Left lobe of liver (tissue), 2 donors: Measurements from ENCODE around the gene ZNF200. TPM values are rescaled to one million over a fixed set of nuclear protein-coding genes. Genes with fewer than 3 reads are reported as not detected.
"Not testable (repeated sequence)": the region's sequence is repeated elsewhere in the genome, so short reads cannot be mapped to it uniquely, and the experiment has no call there.

Experiments
- ATAC-seq: fragments of 200-7000 bp; cut with Tn5 transposase; one replicate; pipeline ENCODE4 v1.9.1; 2020; ENCODE audit warnings: mild to moderate bottlenecking, moderate library complexity
- DNase-seq: peaks from one replicate; pipeline ENCODE4 v3.0.0-alpha.2; 2020; ENCODE audit warnings: low spot score
- total RNA-seq: library from RNA; stranded (reverse); gene quantifications from one replicate; pipeline ENCODE4 v1.2.1, GENCODE V29; 2021
- donor health status: DM: no; HTN: no; CAD: no; lungs with moderate emphysema.
- donor health status: DM: no; HTN: yes; CAD: no.

The ZNF200 gene
- total RNA-seq, 1 donor from 2014 or later, result 2.2 TPM

- DNase-seq (no peak), ATAC-seq (no peak)
These were observed 31.9 kb downstream of the ZNF200 start for GRCh38 chr16:3202903-3203539.

- ATAC-seq, result peak; percentile 42
- no peak for DNase-seq
These were observed 36.5 kb downstream of the ZNF200 start for GRCh38 chr16:3198334-3199072.

GRCh38 chr16:3197694-3198333, 37.1 kb downstream of the ZNF200 start:
- DNase-seq, ATAC-seq: not testable (repeated sequence)

- ATAC-seq, result no peak
- DNase-seq, result no peak
These were observed 39.0 kb downstream of the ZNF200 start for GRCh38 chr16:3195975-3196374.

- DNase-seq (no peak), ATAC-seq (no peak)
These were observed 40.2 kb downstream of the ZNF200 start for GRCh38 chr16:3194792-3195191.

- ATAC-seq, result no peak
- DNase-seq, result no peak
These were observed 41.4 kb downstream of the ZNF200 start for GRCh38 chr16:3193221-3194212.

GRCh38 chr16:3192476-3193019, 42.4 kb downstream of the ZNF200 start:
- no peak for DNase-seq
- ATAC-seq, result no peak

- DNase-seq, result no peak
- no peak for ATAC-seq
These were observed 44.0 kb downstream of the ZNF200 start for GRCh38 chr16:3190949-3191353.

- no peak for ATAC-seq
- no peak for DNase-seq
These were observed 45.1 kb downstream of the ZNF200 start for GRCh38 chr16:3189869-3190268.

- DNase-seq (no peak), ATAC-seq (no peak)
These were observed 45.8 kb downstream of the ZNF200 start for GRCh38 chr16:3188925-3189825.

- no peak for DNase-seq
- no peak for ATAC-seq
These were observed 46.4 kb downstream of the ZNF200 start for GRCh38 chr16:3188675-3188924.

GRCh38 chr16:3187798-3188674, 46.9 kb downstream of the ZNF200 start, which contains the start of gene OR1F1:
Gene OR1F1, plus strand, starts transcription at chr16:3188204.
- DNase-seq, result no peak
- no peak for ATAC-seq

- ATAC-seq (no peak), DNase-seq (no peak)
These were observed 47.8 kb downstream of the ZNF200 start for GRCh38 chr16:3186946-3187690.

- no peak for ATAC-seq
- no peak for DNase-seq
These were observed 51.4 kb downstream of the ZNF200 start for GRCh38 chr16:3183445-3184139.

GRCh38 chr16:3182608-3183444, 52.1 kb downstream of the ZNF200 start:
- peak; percentile 42 for ATAC-seq
- no peak for DNase-seq

- DNase-seq, ATAC-seq: not testable (repeated sequence)
These were observed 52.7 kb downstream of the ZNF200 start for GRCh38 chr16:3182293-3182607.

- no peak for ATAC-seq
- DNase-seq, result no peak
These were observed 54.5 kb downstream of the ZNF200 start for GRCh38 chr16:3180445-3180878.
